Stimulated activated CD8-positive, alpha-beta memory T cell treated with anti-CD3 and anti-CD28 coated beads, Interleukin-7, amount 100 ng/mL, for 24 hours (primary cell): ENCODE data around the gene FGF3.

Experiments used
- DNase-seq: peaks from one replicate; pipeline ENCODE4 v3.0.0-alpha.2; 2020; ENCODE audit warnings: low read depth

FGF3 gene

GRCh38 chr11:69843529-69843921 lies 24.3 kb upstream of the FGF3 start:
- no peak for DNase-seq

- no peak for DNase-seq
These were observed 23.7 kb upstream of the FGF3 start for GRCh38 chr11:69842746-69843528.

- DNase-seq = no peak
These were observed 22.9 kb upstream of the FGF3 start for GRCh38 chr11:69841859-69842698.

- no peak for DNase-seq
These were observed 22.1 kb upstream of the FGF3 start for GRCh38 chr11:69841170-69841858.

- no peak for DNase-seq
These were observed 21.4 kb upstream of the FGF3 start for GRCh38 chr11:69840371-69841169.

- DNase-seq = no peak
These were observed 20.3 kb upstream of the FGF3 start for GRCh38 chr11:69839516-69839915.

- no peak for DNase-seq
These were observed 18.6 kb upstream of the FGF3 start for GRCh38 chr11:69837791-69838190.

GRCh38 chr11:69836401-69836800 lies 17.2 kb upstream of the FGF3 start:
- no peak for DNase-seq

GRCh38 chr11:69834811-69835800 lies 15.9 kb upstream of the FGF3 start:
- no peak for DNase-seq

GRCh38 chr11:69834251-69834650 lies 15.0 kb upstream of the FGF3 start:
- no peak for DNase-seq

- no peak for DNase-seq
These were observed 13.6 kb upstream of the FGF3 start for GRCh38 chr11:69832561-69833413.

- no peak for DNase-seq
These were observed 12.8 kb upstream of the FGF3 start for GRCh38 chr11:69831985-69832384.

GRCh38 chr11:69830086-69830485 lies 10.9 kb upstream of the FGF3 start:
- DNase-seq = no peak

- no peak for DNase-seq
These were observed 9.7 kb upstream of the FGF3 start for GRCh38 chr11:69828971-69829344.

- DNase-seq = no peak
These were observed 9.2 kb upstream of the FGF3 start for GRCh38 chr11:69828276-69828970.

GRCh38 chr11:69826773-69827172 lies 7.6 kb upstream of the FGF3 start:
- DNase-seq = no peak

- DNase-seq = no peak
These were observed 6.7 kb upstream of the FGF3 start for GRCh38 chr11:69825941-69826340.

GRCh38 chr11:69825037-69825834 lies 6.0 kb upstream of the FGF3 start:
- no peak for DNase-seq
